K562 (cell line): ENCODE measurements around the gene IRF2BP1. TPM values are rescaled to one million over a fixed set of nuclear protein-coding genes. Genes with fewer than 3 reads are reported as not detected.
A peak's percentile ranks its signal among the peaks of the same experiment; 100 is the strongest.

Source experiments
- CBX8 ChIP-seq: fragments of 200-600 bp; sonication (generic); IDR thresholded peaks from 2 replicates; pipeline ENCODE4 v1.6.1; 2012; ENCODE audit warnings: borderline replicate concordance, mixed run types, low read depth, mild to moderate bottlenecking, moderate library complexity, mixed read lengths, low read length, control low read depth, inconsistent platforms; ENCODE audit not compliant: poor library complexity, severe bottlenecking; ENCODE audit errors: extremely low read depth
- GATA2 ChIP-seq: sonication (generic); formaldehyde crosslinking; IDR thresholded peaks from 2 replicates; pipeline ENCODE4 v1.4.0; 2020; ENCODE audit warnings: mild to moderate bottlenecking, missing genetic modification reagents
- HCFC1 ChIP-seq: IDR thresholded peaks from 2 replicates; pipeline ENCODE4 v1.6.1; 2012; ENCODE audit warnings: low read depth, low read length, improper control_type of control experiment
- NR2C2 ChIP-seq, 2 experiments: fragments of 200-800 bp in 1 of 2; sonication (Bioruptor generic) in 1 of 2; sonication (generic) in 1 of 2; formaldehyde crosslinking in 1 of 2; IDR thresholded peaks; 2 replicates each; pipeline versions ENCODE4 v1.6.1 to v1.8.0; 2016 to 2022; ENCODE audit warnings: mild to moderate bottlenecking in 1 of 2, missing compliant biosample characterization in 1 of 2, missing genetic modification characterization in 1 of 2, missing genetic modification reagents in 1 of 2
- PTBP1 ChIP-seq: fragments of 200-400 bp; formaldehyde crosslinking; IDR thresholded peaks from 2 replicates; pipeline ENCODE4 v1.6.1; 2017; ENCODE audit warnings: low read depth, low read length
- RBM15 ChIP-seq: fragments of 200-400 bp; formaldehyde crosslinking; IDR thresholded peaks from 2 replicates; pipeline ENCODE4 v1.6.1; 2018; ENCODE audit warnings: mild to moderate bottlenecking, low read length, moderate library complexity; ENCODE audit not compliant: insufficient read depth
- RBM34 ChIP-seq: fragments of 200-400 bp; formaldehyde crosslinking; IDR thresholded peaks from 2 replicates; pipeline ENCODE4 v1.6.1; 2018; ENCODE audit warnings: low read length, borderline replicate concordance; ENCODE audit not compliant: insufficient read depth
- TAL1 ChIP-seq: fragments of 450-650 bp; IDR thresholded peaks from 2 replicates; pipeline ENCODE4 v1.6.1; 2016; ENCODE audit warnings: mild to moderate bottlenecking
- YY1 ChIP-seq, 3 experiments: IDR thresholded peaks; 2 replicates each; pipeline ENCODE4 v1.6.1; 2011; ENCODE audit warnings: low read length in 2 of 3, mild to moderate bottlenecking in 2 of 3, moderate library complexity in 2 of 3, borderline replicate concordance in 1 of 3, control low read depth in 1 of 3, low read depth in 1 of 3; ENCODE audit not compliant: insufficient read depth in 3 of 3, insufficient replicate concordance in 2 of 3, control insufficient read depth in 1 of 3, insufficient read length in 1 of 3; ENCODE audit errors: extremely low read depth in 1 of 3
- ZNF143 ChIP-seq: sonication (generic); formaldehyde crosslinking; IDR thresholded peaks from 2 replicates; pipeline ENCODE4 v1.9.0; 2022; ENCODE audit warnings: mild to moderate bottlenecking, missing genetic modification reagents
- polyA plus RNA-seq, 8 experiments: library from polyadenylated mRNA; depleted of rRNA in 4 of 8; stranded (reverse) in 5 of 8; unstranded in 3 of 8; fragments of >200 nt; fragmentation: Nextera tagmentation in 2 of 8; fragmentation: Illumina TruSeq in 1 of 8; extraction: Ambion mirVana in 2 of 8; extraction: Trizol in 1 of 8; gene quantifications; 2 replicates each; pipeline versions ENCODE4 v1.2.1 to v1.2.3, GENCODE V29; 2011 to 2014; ENCODE audit warnings: inconsistent platforms in 1 of 8, missing spikeins in 1 of 8
- total RNA-seq, 7 experiments: library from RNA; depleted of rRNA in 6 of 7; stranded (reverse); fragments of >200 nt in 6 of 7; fragmentation: Illumina TruSeq in 2 of 7; extraction: Trizol in 2 of 7; gene quantifications; 2 replicates each; pipeline versions ENCODE4 v1.2.1 to v1.2.3, GENCODE V29; 2011 to 2021; ENCODE audit warnings: low replicate concordance in 1 of 7
- TF ChIP-seq, protein P1 (sequence below): fragments of 450-650 bp; IDR thresholded peaks from 2 replicates; pipeline ENCODE4 v1.6.1; 2017; ENCODE audit warnings: antibody characterized with exemption, mild to moderate bottlenecking
- TF ChIP-seq, protein P2 (sequence below), 2 experiments: fragments of 450-650 bp; IDR thresholded peaks; 2 replicates each; pipeline ENCODE4 v1.6.1; 2016; ENCODE audit warnings: mild to moderate bottlenecking in 2 of 2, borderline replicate concordance in 1 of 2, low read depth in 1 of 2, moderate library complexity in 1 of 2

The IRF2BP1 gene
- total and polyA plus RNA-seq, 9 of the 15 experiments (the other 6 are each of a cell fraction or from before 2014, with no cell fraction given), result 0.61 to 35.9 (median 3.5) TPM

- TF ChIP-seq, protein P1, sequence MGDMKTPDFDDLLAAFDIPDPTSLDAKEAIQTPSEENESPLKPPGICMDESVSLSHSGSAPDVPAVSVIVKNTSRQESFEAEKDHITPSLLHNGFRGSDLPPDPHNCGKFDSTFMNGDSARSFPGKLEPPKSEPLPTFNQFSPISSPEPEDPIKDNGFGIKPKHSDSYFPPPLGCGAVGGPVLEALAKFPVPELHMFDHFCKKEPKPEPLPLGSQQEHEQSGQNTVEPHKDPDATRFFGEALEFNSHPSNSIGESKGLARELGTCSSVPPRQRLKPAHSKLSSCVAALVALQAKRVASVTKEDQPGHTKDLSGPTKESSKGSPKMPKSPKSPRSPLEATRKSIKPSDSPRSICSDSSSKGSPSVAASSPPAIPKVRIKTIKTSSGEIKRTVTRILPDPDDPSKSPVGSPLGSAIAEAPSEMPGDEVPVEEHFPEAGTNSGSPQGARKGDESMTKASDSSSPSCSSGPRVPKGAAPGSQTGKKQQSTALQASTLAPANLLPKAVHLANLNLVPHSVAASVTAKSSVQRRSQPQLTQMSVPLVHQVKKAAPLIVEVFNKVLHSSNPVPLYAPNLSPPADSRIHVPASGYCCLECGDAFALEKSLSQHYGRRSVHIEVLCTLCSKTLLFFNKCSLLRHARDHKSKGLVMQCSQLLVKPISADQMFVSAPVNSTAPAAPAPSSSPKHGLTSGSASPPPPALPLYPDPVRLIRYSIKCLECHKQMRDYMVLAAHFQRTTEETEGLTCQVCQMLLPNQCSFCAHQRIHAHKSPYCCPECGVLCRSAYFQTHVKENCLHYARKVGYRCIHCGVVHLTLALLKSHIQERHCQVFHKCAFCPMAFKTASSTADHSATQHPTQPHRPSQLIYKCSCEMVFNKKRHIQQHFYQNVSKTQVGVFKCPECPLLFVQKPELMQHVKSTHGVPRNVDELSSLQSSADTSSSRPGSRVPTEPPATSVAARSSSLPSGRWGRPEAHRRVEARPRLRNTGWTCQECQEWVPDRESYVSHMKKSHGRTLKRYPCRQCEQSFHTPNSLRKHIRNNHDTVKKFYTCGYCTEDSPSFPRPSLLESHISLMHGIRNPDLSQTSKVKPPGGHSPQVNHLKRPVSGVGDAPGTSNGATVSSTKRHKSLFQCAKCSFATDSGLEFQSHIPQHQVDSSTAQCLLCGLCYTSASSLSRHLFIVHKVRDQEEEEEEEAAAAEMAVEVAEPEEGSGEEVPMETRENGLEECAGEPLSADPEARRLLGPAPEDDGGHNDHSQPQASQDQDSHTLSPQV, result no peak; the same call in 1 of the 2 replicates
- TF ChIP-seq TAL1, result no peak
- peak; percentile 58 for TF ChIP-seq HCFC1
- TF ChIP-seq CBX8, result no peak
- TF ChIP-seq NR2C2 (CRISPR knock-in tag; IDR thresholded peaks at IDR 0.05), result no peak
- no peak for TF ChIP-seq NR2C2 (tag; IDR thresholded peaks at IDR 0.05)
- TF ChIP-seq, protein P2, sequence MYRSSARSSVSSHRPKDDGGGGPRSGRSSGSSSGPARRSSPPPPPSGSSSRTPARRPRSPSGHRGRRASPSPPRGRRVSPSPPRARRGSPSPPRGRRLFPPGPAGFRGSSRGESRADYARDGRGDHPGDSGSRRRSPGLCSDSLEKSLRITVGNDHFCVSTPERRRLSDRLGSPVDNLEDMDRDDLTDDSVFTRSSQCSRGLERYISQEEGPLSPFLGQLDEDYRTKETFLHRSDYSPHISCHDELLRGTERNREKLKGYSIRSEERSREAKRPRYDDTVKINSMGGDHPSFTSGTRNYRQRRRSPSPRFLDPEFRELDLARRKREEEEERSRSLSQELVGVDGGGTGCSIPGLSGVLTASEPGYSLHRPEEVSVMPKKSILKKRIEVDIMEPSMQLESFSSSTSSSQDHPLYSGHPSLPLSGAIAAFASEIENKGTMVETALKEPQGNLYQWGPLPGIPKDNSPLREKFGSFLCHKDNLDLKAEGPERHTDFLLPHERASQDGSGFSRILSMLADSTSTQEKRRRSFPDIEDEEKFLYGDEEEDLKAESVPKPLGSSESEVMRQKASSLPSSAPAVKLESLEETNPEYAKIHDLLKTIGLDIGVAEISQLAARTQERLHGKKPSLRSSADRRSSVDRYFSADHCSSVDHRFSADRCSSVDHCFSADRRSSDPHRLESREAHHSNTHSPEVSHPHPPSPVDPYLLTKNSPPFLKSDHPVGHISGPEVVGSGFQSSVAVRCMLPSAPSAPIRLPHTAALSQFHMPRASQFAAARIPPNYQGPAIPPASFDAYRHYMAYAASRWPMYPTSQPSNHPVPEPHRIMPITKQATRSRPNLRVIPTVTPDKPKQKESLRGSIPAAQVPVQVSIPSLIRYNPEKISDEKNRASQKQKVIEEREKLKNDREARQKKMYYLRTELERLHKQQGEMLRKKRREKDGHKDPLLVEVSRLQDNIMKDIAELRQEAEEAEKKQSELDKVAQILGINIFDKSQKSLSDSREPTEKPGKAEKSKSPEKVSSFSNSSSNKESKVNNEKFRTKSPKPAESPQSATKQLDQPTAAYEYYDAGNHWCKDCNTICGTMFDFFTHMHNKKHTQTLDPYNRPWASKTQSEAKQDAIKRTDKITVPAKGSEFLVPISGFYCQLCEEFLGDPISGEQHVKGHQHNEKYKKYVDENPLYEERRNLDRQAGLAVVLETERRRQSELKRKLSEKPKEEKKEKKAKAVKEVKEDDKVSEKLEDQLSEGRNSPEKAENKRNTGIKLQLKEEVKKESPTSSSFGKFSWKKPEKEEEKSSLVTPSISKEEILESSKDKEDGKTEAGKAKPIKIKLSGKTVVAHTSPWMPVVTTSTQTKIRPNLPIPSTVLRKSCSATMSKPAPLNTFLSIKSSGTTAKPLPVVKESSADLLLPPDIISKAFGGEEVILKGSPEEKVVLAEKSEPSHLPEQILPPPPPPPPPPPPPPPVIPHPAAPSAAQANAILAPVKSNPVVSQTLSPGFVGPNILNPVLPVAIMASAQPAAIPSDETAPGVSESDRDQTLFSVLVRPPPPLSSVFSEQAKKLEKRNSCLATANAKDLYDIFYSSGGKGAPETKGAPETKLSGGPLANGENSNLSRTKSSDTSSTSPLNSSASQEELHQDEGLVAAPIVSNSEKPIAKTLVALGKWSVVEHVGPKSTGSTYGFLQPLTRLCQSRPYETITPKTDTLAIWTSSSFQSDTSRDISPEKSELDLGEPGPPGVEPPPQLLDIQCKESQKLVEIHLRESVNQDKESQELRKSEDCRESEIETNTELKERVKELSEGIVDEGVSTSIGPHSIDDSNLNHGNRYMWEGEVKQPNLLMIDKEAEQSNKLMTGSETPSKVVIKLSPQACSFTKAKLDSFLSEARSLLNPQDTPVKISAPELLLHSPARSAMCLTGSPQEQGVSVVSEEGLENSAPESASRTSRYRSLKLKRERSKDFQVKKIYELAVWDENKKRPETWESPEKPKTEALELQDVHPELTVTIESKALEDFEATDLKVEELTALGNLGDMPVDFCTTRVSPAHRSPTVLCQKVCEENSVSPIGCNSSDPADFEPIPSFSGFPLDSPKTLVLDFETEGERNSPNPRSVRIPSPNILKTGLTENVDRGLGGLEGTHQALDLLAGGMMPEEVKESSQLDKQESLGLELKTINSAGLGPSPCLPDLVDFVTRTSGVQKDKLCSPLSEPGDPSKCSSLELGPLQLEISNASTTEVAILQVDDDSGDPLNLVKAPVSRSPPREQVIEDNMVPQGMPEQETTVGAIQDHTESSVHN (IDR thresholded peaks at IDR 0.05; ENCODE audit: borderline replicate concordance in 1 of 2, low read depth in 1 of 2), result no peak
- no peak for TF ChIP-seq GATA2 (CRISPR knock-in tag)
- TF ChIP-seq RBM15, result no peak
- TF ChIP-seq RBM34, result no peak
- no peak for TF ChIP-seq ZNF143 (CRISPR knock-in tag)
- peak; percentile 59; the same call in 1 of the 2 replicates for TF ChIP-seq PTBP1
- TF ChIP-seq YY1 (IDR thresholded peaks at IDR 0.05; ENCODE audit: borderline replicate concordance in 1 of 3, control insufficient read depth in 1 of 3, extremely low read depth in 1 of 3, insufficient read depth in 3 of 3, insufficient read length in 1 of 3, insufficient replicate concordance in 2 of 3, low read depth in 1 of 3, low read length in 2 of 3), result peak in 2 of 3 experiments; percentile 59 to 74
Measured at GRCh38 chr19:45863840-45864628, 21.9 kb downstream of the IRF2BP1 start, which contains the start of gene FOXA3 (continued).
